OCI-LY3 (cell line): ENCODE results near the gene CEMIP.

Experiments used
- H2AFZ ChIP-seq: fragments of 200-600, 300-600 bp; shearing (Covaris generic); 2 replicates; pipeline ENCODE4 v1.6.0; 2014; ENCODE audit warnings: antibody characterized with exemption, low read depth, low read length
- H3K27ac ChIP-seq: fragments of 200-600, 300-600 bp; sonication (generic); 2 replicates; pipeline ENCODE4 v1.5.1; 2014; ENCODE audit warnings: mild to moderate bottlenecking, low read length, moderate library complexity, mixed read lengths
- H3K27me3 ChIP-seq: fragments of 200-600, 300-600 bp; sonication (generic); 2 replicates; pipeline ENCODE4 v1.6.1; 2014; ENCODE audit warnings: low read depth, low read length, mixed read lengths
- H3K36me3 ChIP-seq: fragments of 200-600, 300-600 bp; sonication (generic); replicated peaks from 2 replicates; pipeline ENCODE3; 2014; ENCODE audit warnings: low read depth, low read length, mixed read lengths
- H3K4me1 ChIP-seq: fragments of 300-600, 200-600 bp; sonication (generic); 2 replicates; pipeline ENCODE4 v1.6.1; 2014; ENCODE audit warnings: low read length, mixed read lengths
- H3K4me2 ChIP-seq: fragments of 200-600, 300-600 bp; sonication (generic); 2 replicates; pipeline ENCODE4 v1.6.1; 2014; ENCODE audit warnings: low read length, mixed read lengths
- H3K4me3 ChIP-seq: fragments of 300-600, 200-600 bp; sonication (generic); 2 replicates; pipeline ENCODE4 v1.5.1; 2014; ENCODE audit warnings: antibody characterized with exemption, mild to moderate bottlenecking, low read length, moderate library complexity
- H3K79me2 ChIP-seq: fragments of 300-600, 200-600 bp; shearing (Covaris generic); 2 replicates; pipeline ENCODE4 v1.6.1; 2014; ENCODE audit warnings: mild to moderate bottlenecking, low read length, mixed read lengths
- H3K9ac ChIP-seq: fragments of 300-600, 200-600 bp; shearing (Covaris generic); 2 replicates; pipeline ENCODE4 v1.6.0; 2014; ENCODE audit warnings: mild to moderate bottlenecking, low read length, moderate library complexity
- H3K9me3 ChIP-seq: fragments of 200-600, 300-600 bp; shearing (Covaris generic); 2 replicates; pipeline ENCODE4 v1.6.1; 2014; ENCODE audit warnings: low read length, mixed read lengths; ENCODE audit not compliant: insufficient read depth
- H4K20me1 ChIP-seq: fragments of 200-600, 300-600 bp; sonication (generic); 2 replicates; pipeline ENCODE4 v1.6.1; 2016; ENCODE audit warnings: low read length, mixed read lengths; ENCODE audit not compliant: insufficient read depth
- EZH2phosphoT487 ChIP-seq: fragments of 200-600 bp; shearing (Covaris generic); IDR thresholded peaks from 2 replicates; pipeline ENCODE4 v1.6.1; 2018; ENCODE audit warnings: antibody characterized with exemption, mixed run types, low read depth
- TF ChIP-seq, protein P1 (sequence below): fragments of 200-600, 300-600 bp; sonication (generic); IDR thresholded peaks from 2 replicates; pipeline ENCODE4 v1.5.1; 2014; ENCODE audit warnings: antibody characterized with exemption, low read length, low read depth

CEMIP gene

DNA sequence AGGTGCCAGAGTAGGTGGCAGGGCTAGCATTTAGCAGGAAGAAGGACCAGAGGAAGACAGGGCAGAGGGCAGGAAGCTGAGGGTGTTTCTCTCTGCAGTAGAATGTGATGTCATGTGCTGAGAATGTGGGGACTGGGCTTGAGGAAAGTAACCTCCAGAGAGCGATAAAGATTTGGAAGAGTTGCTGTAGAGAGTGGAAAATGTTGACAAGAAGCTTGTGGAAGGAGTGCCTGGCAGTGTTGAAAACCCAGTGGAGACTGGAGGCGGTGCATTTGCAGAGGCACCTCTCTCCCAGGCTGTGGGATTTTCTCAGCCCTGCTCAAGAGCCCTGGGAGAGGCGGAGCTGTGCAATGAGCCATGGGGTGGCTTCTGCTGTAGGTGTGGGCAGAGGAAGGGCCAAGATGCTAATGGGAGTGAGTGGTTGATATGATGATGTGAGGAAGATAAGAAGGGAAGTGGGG lies 155.6 kb downstream of the CEMIP start:
- H3K27me3 ChIP-seq, result no peaks in the 10 kb centered on the region
- H2AFZ ChIP-seq, result no peak overlapping the region
- no peak overlapping the region for H3K4me2 ChIP-seq
- no peak overlapping the region for H3K4me3 ChIP-seq
- no peaks in the 10 kb centered on the region for H3K4me1 ChIP-seq
- H3K36me3 ChIP-seq, result peaks cover 5% of the 10 kb centered on the region
- H3K9me3 ChIP-seq, result no peaks in the 10 kb centered on the region
- TF ChIP-seq, protein P1, sequence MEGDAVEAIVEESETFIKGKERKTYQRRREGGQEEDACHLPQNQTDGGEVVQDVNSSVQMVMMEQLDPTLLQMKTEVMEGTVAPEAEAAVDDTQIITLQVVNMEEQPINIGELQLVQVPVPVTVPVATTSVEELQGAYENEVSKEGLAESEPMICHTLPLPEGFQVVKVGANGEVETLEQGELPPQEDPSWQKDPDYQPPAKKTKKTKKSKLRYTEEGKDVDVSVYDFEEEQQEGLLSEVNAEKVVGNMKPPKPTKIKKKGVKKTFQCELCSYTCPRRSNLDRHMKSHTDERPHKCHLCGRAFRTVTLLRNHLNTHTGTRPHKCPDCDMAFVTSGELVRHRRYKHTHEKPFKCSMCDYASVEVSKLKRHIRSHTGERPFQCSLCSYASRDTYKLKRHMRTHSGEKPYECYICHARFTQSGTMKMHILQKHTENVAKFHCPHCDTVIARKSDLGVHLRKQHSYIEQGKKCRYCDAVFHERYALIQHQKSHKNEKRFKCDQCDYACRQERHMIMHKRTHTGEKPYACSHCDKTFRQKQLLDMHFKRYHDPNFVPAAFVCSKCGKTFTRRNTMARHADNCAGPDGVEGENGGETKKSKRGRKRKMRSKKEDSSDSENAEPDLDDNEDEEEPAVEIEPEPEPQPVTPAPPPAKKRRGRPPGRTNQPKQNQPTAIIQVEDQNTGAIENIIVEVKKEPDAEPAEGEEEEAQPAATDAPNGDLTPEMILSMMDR, result no peak
- TF ChIP-seq EZH2phosphoT487, result no peak
- no peaks in the 10 kb centered on the region for H3K79me2 ChIP-seq
- no peak overlapping the region for H3K9ac ChIP-seq
- H4K20me1 ChIP-seq, result no peaks in the 10 kb centered on the region
- H3K27ac ChIP-seq, result no peak overlapping the region

DNA sequence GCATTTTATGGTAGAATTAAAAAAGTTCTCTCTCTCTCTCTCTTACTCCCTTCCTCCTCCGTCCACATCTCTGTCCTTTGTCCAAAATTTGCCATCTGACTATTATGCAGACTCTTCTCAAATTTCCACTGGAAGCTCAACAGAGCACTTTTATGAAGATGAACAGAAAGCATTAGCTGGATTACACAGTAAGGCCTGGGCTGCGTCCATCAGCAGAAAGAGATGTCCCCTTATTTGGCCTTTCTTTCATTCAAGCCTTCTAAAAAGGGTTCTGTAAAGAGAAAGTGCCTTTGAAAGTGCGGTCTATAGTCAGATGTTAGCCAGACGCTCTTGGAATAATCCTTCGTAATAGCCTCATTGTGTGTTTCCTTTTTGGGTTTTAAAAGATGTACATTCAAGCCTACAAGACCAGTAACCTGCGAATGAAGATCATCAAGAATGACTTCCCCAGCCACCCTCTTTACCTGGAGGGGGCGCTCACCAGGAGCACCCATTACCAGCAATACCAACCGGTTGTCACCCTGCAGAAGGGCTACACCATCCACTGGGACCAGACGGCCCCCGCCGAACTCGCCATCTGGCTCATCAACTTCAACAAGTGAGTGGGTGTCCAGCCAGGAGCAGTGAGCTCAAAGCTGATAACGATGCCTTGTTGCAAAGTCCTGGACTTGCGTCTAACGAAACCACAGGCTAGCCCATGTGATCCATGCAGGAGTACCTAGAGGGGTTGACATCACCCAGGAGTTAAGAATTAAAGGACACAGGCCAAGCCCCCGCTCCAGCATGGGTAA lies 157.3 kb downstream of the CEMIP start:
- no peak overlapping the region for H3K27ac ChIP-seq
- H2AFZ ChIP-seq, result no peak overlapping the region
- H3K9ac ChIP-seq, result no peak overlapping the region
- no peaks in the 10 kb centered on the region for H3K4me1 ChIP-seq
- H3K4me2 ChIP-seq, result no peak overlapping the region
- no peaks in the 10 kb centered on the region for H3K9me3 ChIP-seq
- no peaks in the 10 kb centered on the region for H3K79me2 ChIP-seq
- no peaks in the 10 kb centered on the region for H3K27me3 ChIP-seq
- TF ChIP-seq, protein P1, result peak; percentile 22; the same call in 1 of the 2 replicates
- no peak for TF ChIP-seq EZH2phosphoT487
- no peak overlapping the region for H3K4me3 ChIP-seq
- H3K36me3 ChIP-seq, result peaks cover 10% of the 10 kb centered on the region
- no peaks in the 10 kb centered on the region for H4K20me1 ChIP-seq

DNA sequence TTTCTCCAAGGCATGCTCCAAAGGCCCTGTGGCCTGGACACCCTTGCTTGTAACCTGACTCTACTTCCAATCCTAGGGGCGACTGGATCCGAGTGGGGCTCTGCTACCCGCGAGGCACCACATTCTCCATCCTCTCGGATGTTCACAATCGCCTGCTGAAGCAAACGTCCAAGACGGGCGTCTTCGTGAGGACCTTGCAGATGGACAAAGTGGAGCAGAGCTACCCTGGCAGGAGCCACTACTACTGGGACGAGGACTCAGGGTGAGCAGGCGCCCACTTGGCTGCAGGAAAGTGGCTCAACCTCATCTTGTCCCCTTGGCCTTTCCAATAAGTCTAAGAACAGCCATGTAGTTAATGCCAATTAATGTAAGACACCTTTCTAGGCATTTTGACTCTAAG lies 158.5 kb downstream of the CEMIP start:
- Histone ChIP-seq H3K9me3 (no peaks in the 10 kb centered on the region), H3K27me3 (no peaks in the 10 kb centered on the region), H3K4me3 (no peak overlapping the region), H2AFZ (no peak overlapping the region), H3K4me2 (no peak overlapping the region), H3K27ac (no peak overlapping the region), H4K20me1 (no peaks in the 10 kb centered on the region), H3K79me2 (no peaks in the 10 kb centered on the region), H3K9ac (no peak overlapping the region), H3K4me1 (no peaks in the 10 kb centered on the region), H3K36me3 (peaks cover 14% of the 10 kb centered on the region)
- TF ChIP-seq EZH2phosphoT487, result no peak

DNA sequence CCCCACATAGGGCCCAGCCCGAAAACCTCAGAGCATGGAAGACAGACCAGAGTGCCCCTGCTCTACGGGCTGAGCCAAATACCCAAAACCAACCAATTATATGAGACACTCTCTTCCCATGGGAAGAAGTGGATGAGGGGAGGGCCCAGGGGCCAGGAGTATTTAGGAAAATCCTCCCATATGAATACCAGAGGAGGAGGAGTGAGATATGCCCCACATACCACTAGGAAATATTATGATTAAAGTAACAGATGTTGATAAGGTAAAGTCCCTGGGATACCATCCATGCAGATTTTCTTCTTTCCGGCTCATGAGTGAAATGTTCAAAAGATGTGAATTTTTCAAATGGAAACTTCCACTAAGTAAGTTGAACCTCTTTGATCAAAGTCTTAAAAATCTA lies 160.0 kb downstream of the CEMIP start:
- no peak for TF ChIP-seq EZH2phosphoT487
- TF ChIP-seq, protein P1, result no peak
- no peak overlapping the region for H3K4me3 ChIP-seq
- no peaks in the 10 kb centered on the region for H3K4me1 ChIP-seq
- no peak overlapping the region for H3K4me2 ChIP-seq
- peaks cover 14% of the 10 kb centered on the region for H3K36me3 ChIP-seq
- H3K9ac ChIP-seq, result no peak overlapping the region
- H3K79me2 ChIP-seq, result no peaks in the 10 kb centered on the region
- no peak overlapping the region for H3K27ac ChIP-seq
- H3K9me3 ChIP-seq, result no peaks in the 10 kb centered on the region
- no peaks in the 10 kb centered on the region for H3K27me3 ChIP-seq
- H4K20me1 ChIP-seq, result no peaks in the 10 kb centered on the region
- H2AFZ ChIP-seq, result no peak overlapping the region
